Activated gamma-delta T cell treated with Interleukin-2 at 50 U/mL for 16 hours (primary cell): Measurements from ENCODE around the gene COG3.

Source experiments
- DNase-seq: peaks from one replicate; pipeline ENCODE4 v3.0.0-alpha.2; 2020

The COG3 gene

DNA sequence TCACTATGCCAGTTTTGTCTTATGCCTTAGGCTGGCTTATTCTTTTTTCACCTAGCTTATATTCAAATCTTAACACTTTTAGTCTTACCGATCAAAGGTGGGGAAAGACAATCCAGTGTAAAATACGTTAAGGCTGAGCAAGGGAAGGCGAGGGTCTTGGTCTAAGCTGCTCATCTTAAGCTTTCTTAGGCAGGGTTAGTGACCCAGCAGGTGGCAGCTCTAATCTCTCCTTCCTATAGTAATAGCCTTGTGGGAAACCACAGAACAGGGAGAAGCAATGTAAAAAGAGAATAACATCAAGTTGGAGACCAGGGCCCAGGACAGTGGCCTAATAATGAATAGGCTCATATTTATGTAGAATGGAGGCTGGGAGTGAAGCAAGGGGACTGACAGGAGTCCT, 45.9 kb downstream of the COG3 start:
- DNase-seq: no peak

GRCh38 chr13:45511310-45512097, 46.8 kb downstream of the COG3 start:
- DNase-seq: peak; percentile 31

DNA sequence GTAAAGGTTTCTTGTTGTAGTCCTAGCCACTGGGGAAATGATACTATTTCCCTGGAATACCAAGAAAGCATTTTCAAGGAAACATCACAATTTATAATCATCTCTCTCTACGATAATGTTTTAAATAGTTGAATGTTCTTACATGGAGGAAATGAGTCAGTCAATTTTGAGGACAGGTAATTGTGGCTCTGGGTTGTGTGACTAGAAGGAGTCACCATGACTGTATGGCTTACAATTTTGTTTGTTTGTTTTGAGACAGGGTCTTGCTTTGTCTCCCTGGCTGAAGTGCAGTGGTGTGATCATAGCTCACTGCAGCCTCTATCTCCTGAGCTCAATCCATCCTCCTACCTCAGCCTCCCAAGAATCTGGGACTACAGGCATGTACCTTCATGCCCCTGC, 47.4 kb downstream of the COG3 start:
- DNase-seq: no peak

GRCh38 chr13:45516757-45517156, 52.0 kb downstream of the COG3 start:
- DNase-seq: no peak

- no peak for DNase-seq
Observed at GRCh38 chr13:45518525-45519245, 53.9 kb downstream of the COG3 start.

DNA sequence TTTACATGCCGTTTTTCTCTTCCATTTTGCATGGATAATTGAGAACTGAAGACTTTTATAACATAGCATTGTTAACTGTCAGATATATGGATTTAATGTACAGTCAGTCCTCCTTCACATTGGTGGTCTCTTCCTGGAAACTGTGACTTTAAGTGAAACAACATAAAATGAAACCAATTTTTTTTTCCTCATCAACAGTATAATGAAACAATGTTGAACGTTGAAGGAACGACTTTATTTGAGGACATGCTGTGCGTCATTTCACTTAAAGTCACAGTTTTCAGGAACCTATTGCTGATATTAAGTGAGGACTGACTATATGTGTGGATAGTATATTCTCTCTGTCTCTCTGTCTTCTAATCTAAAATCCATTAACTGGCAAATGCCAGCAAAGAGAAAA, 54.8 kb downstream of the COG3 start:
- DNase-seq: no peak

- DNase-seq: no peak
Observed at GRCh38 chr13:45521297-45521696, 56.6 kb downstream of the COG3 start.

DNA sequence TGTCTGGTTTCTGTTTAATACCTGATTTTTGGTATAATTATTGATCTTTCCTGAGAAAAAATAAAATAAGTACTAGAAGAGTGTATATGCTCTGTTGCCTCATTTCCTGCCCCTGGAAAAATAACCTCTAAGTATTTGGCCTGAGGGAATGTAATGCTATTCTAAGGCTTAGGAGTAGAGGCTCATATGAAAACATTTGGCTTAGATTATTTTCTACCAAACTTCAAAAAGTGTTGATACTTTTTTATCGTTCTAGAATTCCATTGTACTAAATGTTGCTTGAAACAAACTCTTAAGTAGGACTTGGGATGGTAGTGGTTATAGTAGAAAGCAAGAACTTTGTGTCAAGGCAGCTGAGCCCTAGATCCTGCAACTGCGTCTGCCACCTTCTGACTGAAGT, 57.8 kb downstream of the COG3 start:
- no peak for DNase-seq

- no peak for DNase-seq
Observed at GRCh38 chr13:45527699-45528462, 63.1 kb downstream of the COG3 start.

- no peak for DNase-seq
Observed at GRCh38 chr13:45529758-45530157, 65.0 kb downstream of the COG3 start.

DNA sequence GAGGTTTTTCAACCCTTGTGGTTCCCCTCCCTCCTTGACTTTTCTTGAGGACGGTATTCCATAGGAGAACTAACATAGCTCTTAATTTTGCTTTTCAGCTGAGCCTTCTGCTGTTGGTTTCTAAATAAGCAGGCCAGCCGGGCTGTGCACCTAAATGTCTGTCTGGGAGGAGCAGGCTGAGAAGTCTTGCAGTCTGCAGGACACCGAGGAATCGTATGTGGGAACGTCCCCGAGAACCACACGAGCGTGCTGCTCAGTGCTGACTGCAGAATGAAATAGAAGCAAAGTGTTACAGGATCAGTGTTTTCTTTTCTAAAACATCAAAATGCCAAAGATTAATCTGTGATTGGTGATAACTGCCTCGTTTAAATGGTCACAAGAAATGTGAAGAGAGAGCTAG, 69.9 kb downstream of the COG3 start:
- no peak for DNase-seq

- DNase-seq: no peak
Observed at GRCh38 chr13:45536224-45536623, 71.5 kb downstream of the COG3 start.

DNA sequence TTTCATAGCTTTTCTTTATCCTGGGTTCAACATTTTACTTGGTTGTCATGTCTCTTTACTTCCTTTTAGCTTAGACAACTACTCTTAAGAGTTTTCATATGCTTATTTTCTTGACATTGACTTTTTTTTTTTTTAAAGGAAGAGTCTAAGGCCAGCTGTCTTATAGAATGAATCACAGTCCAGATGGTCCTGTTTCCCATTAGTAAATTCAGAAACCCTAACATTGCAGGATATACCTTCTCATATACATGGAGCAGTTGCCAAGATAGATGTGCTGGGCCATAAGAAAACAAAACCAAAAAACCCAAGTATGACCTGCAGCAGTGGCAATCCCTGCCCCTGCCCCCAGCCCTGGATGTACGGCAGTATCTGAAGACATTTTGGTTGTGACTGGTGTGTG, 72.8 kb downstream of the COG3 start:
- DNase-seq: no peak

GRCh38 chr13:45538382-45538781, 73.6 kb downstream of the COG3 start:
- DNase-seq: no peak

DNA sequence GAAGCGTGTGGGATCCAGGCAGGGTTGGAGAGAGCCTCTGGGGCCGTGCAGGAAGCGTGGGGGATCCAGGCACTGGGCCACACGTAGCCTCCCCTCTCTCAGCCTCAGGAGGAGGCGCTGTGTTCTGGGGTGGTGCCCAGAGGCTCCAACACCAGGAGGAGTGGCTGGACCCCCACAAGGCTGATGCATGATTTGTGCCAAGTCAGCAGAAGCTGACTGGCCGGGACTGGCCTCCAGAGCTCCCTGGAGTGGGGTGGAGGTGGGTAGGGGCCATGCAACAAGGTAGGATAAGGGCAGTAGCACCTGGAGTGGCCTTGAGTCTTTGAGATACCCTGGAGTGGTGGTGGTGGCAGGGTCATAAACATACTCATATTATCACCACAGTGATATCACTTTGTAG, 75.5 kb downstream of the COG3 start:
- DNase-seq: no peak

GRCh38 chr13:45540864-45541263, 76.1 kb downstream of the COG3 start:
- no peak for DNase-seq

DNA sequence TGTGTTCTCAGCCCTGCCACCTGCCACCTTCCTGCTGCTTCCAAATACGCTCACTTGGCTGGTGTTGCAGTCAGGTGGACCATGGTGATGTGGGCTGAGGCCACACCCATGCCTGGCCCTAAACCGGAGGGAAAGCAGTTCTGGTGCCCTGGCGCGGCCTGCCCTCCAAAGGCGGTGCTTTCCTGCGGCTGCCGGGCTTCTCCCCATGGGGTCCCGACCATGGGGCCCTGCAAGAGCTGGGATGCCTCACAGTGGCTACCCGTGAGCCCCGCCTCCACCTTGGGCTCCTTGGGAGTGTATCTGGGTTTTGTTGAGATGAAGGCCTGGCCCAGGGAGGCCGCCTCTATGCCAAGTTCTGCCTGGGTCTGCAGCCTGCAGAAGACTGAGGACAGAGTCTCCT, 77.1 kb downstream of the COG3 start:
- no peak for DNase-seq

- no peak for DNase-seq
Observed at GRCh38 chr13:45542391-45542790, 77.7 kb downstream of the COG3 start.

GRCh38 chr13:45542878-45543277, 78.1 kb downstream of the COG3 start:
- DNase-seq: no peak

DNA sequence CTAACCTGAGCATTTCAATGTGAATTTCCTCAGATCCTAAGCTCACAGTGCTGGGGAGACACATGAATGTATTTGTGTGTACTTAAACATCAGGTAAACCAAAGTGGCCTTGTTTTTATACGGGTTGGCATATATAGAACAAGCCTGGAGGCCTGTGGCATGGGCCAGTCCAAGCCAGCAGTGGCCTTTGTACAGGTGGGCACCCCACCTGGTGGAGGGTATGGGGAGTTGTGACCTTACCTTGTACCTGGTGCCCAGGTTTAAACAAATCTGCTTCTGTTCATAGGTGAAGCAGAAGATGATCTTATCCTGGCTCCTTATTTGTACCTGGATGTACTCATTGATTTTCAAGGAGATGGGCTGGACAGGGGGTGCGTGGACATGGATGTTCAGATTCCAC, 79.8 kb downstream of the COG3 start:
- no peak for DNase-seq

DNA sequence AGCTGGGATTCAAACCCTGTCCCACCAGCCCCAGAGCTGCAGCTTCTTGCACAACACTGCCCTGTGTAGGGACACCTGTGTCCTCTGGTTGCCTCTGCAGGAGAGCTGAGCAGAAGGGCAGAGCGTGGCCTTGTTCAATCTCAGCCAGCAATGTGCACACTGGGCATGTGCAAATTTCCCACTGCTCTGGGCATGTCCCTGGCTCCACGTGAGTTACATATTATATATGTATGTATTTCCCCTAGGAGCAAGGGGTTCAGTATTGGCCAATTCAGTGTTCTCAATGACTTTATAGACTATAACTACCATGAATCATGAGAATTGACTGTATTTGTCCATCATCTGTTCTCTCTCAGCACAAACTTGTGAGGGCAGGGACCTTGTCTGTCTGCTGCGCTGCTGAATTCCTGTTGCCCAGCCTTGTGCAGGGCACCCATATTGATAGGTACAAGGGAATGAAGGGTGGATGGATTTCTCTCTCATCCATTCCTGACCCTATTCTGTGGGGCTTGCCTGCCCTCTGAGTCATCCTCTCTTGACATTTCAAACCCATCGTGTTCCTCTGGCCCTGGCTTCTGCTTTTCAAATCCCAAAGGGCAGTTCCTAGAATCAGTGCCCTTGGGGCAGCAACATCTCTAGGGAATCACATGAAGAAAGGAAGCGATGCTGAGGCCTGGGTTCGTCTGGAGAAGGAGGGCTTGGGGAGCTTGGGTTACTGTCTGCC, 81.1 kb downstream of the COG3 start:
- no peak for DNase-seq

DNA sequence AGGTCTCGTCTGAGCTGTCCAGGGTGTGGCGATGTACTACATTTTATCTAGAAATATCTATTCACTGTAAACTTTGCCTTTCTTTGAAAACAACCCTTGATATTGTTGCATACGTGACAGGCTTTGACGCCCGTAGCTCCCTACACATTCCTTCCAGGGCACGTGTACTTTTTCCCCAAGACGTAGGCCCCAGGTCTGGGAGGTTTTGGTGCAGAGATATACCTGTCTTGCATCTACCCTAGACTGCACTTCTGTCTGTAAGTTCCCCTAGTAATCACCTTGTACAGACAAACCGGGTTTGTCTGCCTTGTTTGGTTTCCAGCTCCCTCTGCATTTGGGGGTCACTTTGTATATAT, 81.6 kb downstream of the COG3 start:
- DNase-seq: no peak

DNA sequence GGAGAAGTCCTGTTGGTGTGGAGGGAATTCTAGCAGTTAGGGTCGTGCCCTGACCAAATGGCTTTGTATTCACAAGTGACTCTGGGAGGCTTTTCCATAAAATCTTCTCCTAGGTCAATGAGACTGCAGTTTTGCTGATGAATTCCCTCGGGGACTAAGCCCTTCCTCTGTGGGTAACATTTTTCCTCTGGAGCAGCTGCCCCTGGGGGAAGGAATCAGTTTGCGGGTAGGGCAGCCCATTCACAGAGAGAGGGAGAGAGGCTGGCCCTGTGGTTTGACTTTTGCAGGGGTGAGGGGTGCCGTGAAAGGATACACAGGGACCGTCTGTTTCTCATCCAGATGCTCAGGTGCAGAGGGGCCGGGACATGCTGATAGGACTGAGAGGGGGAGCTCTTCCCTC, 83.5 kb downstream of the COG3 start:
- DNase-seq: no peak
